H1 (cell line): ENCODE measurements around the gene STX4.

Source experiments
- ASH2L ChIP-seq: fragments of 200-600, 300-600 bp; sonication (generic); IDR thresholded peaks from one replicate; pipeline ENCODE4 v1.7.1; 2017; ENCODE audit warnings: low read length
- ATF3 ChIP-seq: IDR thresholded peaks from 2 replicates; pipeline ENCODE4 v1.6.1; 2011; ENCODE audit warnings: low read depth, mild to moderate bottlenecking, low read length; ENCODE audit not compliant: insufficient read depth
- BRCA1 ChIP-seq: IDR thresholded peaks from 2 replicates; pipeline ENCODE4 v1.6.1; 2012; ENCODE audit warnings: low read depth, low read length, improper control_type of control experiment
- CBX5 ChIP-seq: fragments of 300-800, 300-1000 bp; sonication (generic); IDR thresholded peaks from 2 replicates; pipeline ENCODE4 v1.7.1; 2016; ENCODE audit warnings: antibody characterized with exemption, low read length, low read depth
- CREB1 ChIP-seq: IDR thresholded peaks from 2 replicates; pipeline ENCODE4 v1.6.1; 2012; ENCODE audit warnings: inconsistent platforms
- CTCF ChIP-seq, 3 experiments: IDR thresholded peaks; 1 replicate in 2 of 3; 2 replicates in 1 of 3; pipeline versions ENCODE4 v1.5.1 to v1.6.1; 2011; ENCODE audit warnings: low read length in 3 of 3, mild to moderate bottlenecking in 3 of 3, inconsistent platforms in 2 of 3, low read depth in 1 of 3, moderate library complexity in 1 of 3; ENCODE audit not compliant: insufficient read depth in 1 of 3; ENCODE audit errors: control extremely low read depth in 1 of 3
- E2F6 ChIP-seq: IDR thresholded peaks from 2 replicates; pipeline ENCODE4 v1.6.1; 2012; ENCODE audit warnings: inconsistent platforms
- EGR1 ChIP-seq: IDR thresholded peaks from 2 replicates; pipeline ENCODE4 v1.6.1; 2011; ENCODE audit warnings: low read depth, low read length, borderline replicate concordance
- EZH2 ChIP-seq: fragments of 200-600 bp; sonication (generic); IDR thresholded peaks from 2 replicates; pipeline ENCODE4 v1.7.1; 2012; ENCODE audit warnings: low read depth, mild to moderate bottlenecking, moderate library complexity, low read length, inconsistent platforms; ENCODE audit not compliant: severe bottlenecking
- POLR2A ChIP-seq, 2 experiments: IDR thresholded peaks; 1 replicate in 1 of 2; 2 replicates in 1 of 2; pipeline ENCODE4 v1.6.1; 2011; ENCODE audit warnings: low read depth in 2 of 2, low read length in 2 of 2, mild to moderate bottlenecking in 2 of 2; ENCODE audit errors: control extremely low read depth in 1 of 2
- RAD21 ChIP-seq, 2 experiments: IDR thresholded peaks in 1 of 2; conservative IDR thresholded peaks in 1 of 2; 2 replicates each; pipeline ENCODE4 v1.6.1; 2011; ENCODE audit warnings: low read depth in 2 of 2, low read length in 2 of 2, improper control_type of control experiment in 1 of 2, inconsistent platforms in 1 of 2, mild to moderate bottlenecking in 1 of 2, moderate library complexity in 1 of 2
- RBBP5 ChIP-seq: IDR thresholded peaks from 2 replicates; pipeline ENCODE4 v1.7.1; 2012; ENCODE audit warnings: low read depth, mild to moderate bottlenecking, inconsistent platforms, low read length, moderate library complexity, borderline replicate concordance
- SP1 ChIP-seq: IDR thresholded peaks from 2 replicates; pipeline ENCODE4 v1.6.1; 2011; ENCODE audit warnings: low read depth, low read length
- SP2 ChIP-seq: IDR thresholded peaks from 2 replicates; pipeline ENCODE4 v1.6.1; 2012; ENCODE audit warnings: mild to moderate bottlenecking, low read length, inconsistent platforms

- TF ChIP-seq ASH2L (no peak), POLR2A (IDR thresholded peaks at IDR 0.05; ENCODE audit: control extremely low read depth in 1 of 2, low read depth in 2 of 2, low read length in 2 of 2) (no peak), SP1 (no peak), CBX5 (no peak), EZH2 (no peak), CTCF (IDR thresholded peaks at IDR 0.05; ENCODE audit: control extremely low read depth in 1 of 3, insufficient read depth in 1 of 3, low read depth in 1 of 3, low read length in 3 of 3) (no peak), EGR1 (no peak), CREB1 (no peak), SP2 (no peak), ATF3 (no peak), BRCA1 (no peak), E2F6 (no peak), RAD21 (IDR thresholded peaks at IDR 0.05 in 1 of 2, conservative IDR thresholded peaks at IDR 0.05 in 1 of 2; ENCODE audit: low read depth in 2 of 2, low read length in 2 of 2) (no peak), RBBP5 (no peak)
Measured at GRCh38 chr16:31088459-31089183, 55.3 kb downstream of the STX4 start, which contains the start of gene PRSS53.
